Measurements from ENCODE around the gene MYO7A. TPM values are rescaled to one million over a fixed set of nuclear protein-coding genes. Genes with fewer than 3 reads are reported as not detected.

The MYO7A gene
- total RNA-seq, 2 experiments from 2014 or later: 0.09 to 0.14 TPM

GRCh38 chr11:77122576-77123212 lies 5.4 kb upstream of the MYO7A start:
- TF ChIP-seq CTCF (IDR thresholded peaks at IDR 0.05): no peak
- ATAC-seq (no peak), DNase-seq (no peak)
- no peaks in the 10 kb centered on the region for H3K9me3 Mint-ChIP-seq
- H3K36me3 Mint-ChIP-seq (ENCODE audit: low read depth): no peaks in the 10 kb centered on the region
- CTCF ChIA-PET: interaction anchor here (1.2 to 4.6 kb wide), 3 partner anchors 31 to 203 kb away, joined by 3 to 21 read pairs (median 6); no protein-coding TSS in a partner anchor
- intact Hi-C loops (cut with micrococcal nuclease): loop anchor here (10.0 kb wide), 1 partner anchor 432 kb away; no protein-coding TSS in a partner anchor
- H3K27me3 Mint-ChIP-seq: peaks cover 3% of the 10 kb centered on the region
- peaks cover 4% of the 10 kb centered on the region for H3K4me1 Mint-ChIP-seq (ENCODE audit: low read depth)
- no peak overlapping the region for H3K27ac Mint-ChIP-seq
- POLR2A ChIA-PET: no interaction called here
- H3K4me3 Mint-ChIP-seq: no peak overlapping the region

GRCh38 chr11:77123591-77123990 lies 4.5 kb upstream of the MYO7A start:
- DNase-seq (no peak), ATAC-seq (no peak)
- Mint-ChIP-seq H3K4me3 (no peak overlapping the region), H3K27ac (no peak overlapping the region), H3K4me1 (ENCODE audit: low read depth) (peaks cover 5% of the 10 kb centered on the region), H3K9me3 (no peaks in the 10 kb centered on the region), H3K36me3 (ENCODE audit: low read depth) (no peaks in the 10 kb centered on the region), H3K27me3 (peaks cover 4% of the 10 kb centered on the region)
- POLR2A ChIA-PET: no interaction called here
- TF ChIP-seq CTCF (IDR thresholded peaks at IDR 0.05): no peak
- intact Hi-C loops (cut with micrococcal nuclease): loop anchor here (10.0 kb wide), 1 partner anchor 431 kb away; no protein-coding TSS in a partner anchor
- CTCF ChIA-PET: interaction anchor here (4.6 kb wide), 1 partner anchor 64 kb away, joined by 21 read pairs; no protein-coding TSS in a partner anchor

GRCh38 chr11:77124041-77124440 lies 4.0 kb upstream of the MYO7A start:
- CTCF ChIA-PET: interaction anchor here (4.6 kb wide), 1 partner anchor 64 kb away, joined by 21 read pairs; no protein-coding TSS in a partner anchor
- peaks cover 5% of the 10 kb centered on the region for H3K4me1 Mint-ChIP-seq (ENCODE audit: low read depth)

GRCh38 chr11:77124488-77124887 lies 3.6 kb upstream of the MYO7A start:
- CTCF ChIA-PET: interaction anchor here (4.6 kb wide), 1 partner anchor 63 kb away, joined by 21 read pairs; no protein-coding TSS in a partner anchor
- no peak overlapping the region for H3K27ac Mint-ChIP-seq

More at GRCh38 chr11:77124041-77124440, 4.0 kb upstream of the MYO7A start:
- H3K36me3 Mint-ChIP-seq (ENCODE audit: low read depth): no peaks in the 10 kb centered on the region
- no peaks in the 10 kb centered on the region for H3K9me3 Mint-ChIP-seq
- POLR2A ChIA-PET: no interaction called here
- H3K27me3 Mint-ChIP-seq: peaks cover 4% of the 10 kb centered on the region
- DNase-seq: no peak
- H3K4me3 Mint-ChIP-seq: no peak overlapping the region
- TF ChIP-seq CTCF (IDR thresholded peaks at IDR 0.05): no peak
- ATAC-seq: no peak
- H3K27ac Mint-ChIP-seq: no peak overlapping the region
- intact Hi-C loops (cut with micrococcal nuclease): loop anchor here (10.0 kb wide), 1 partner anchor 431 kb away; no protein-coding TSS in a partner anchor

More at GRCh38 chr11:77124488-77124887, 3.6 kb upstream of the MYO7A start:
- peaks cover 5% of the 10 kb centered on the region for H3K4me1 Mint-ChIP-seq (ENCODE audit: low read depth)
- H3K27me3 Mint-ChIP-seq: peaks cover 4% of the 10 kb centered on the region
- DNase-seq (no peak), ATAC-seq (no peak)
- H3K36me3 Mint-ChIP-seq (ENCODE audit: low read depth): no peaks in the 10 kb centered on the region
- intact Hi-C loops (cut with micrococcal nuclease): loop anchor here (10.0 kb wide), 1 partner anchor 430 kb away; no protein-coding TSS in a partner anchor
- TF ChIP-seq CTCF (IDR thresholded peaks at IDR 0.05): no peak
- no peak overlapping the region for H3K4me3 Mint-ChIP-seq
- POLR2A ChIA-PET: no interaction called here
- H3K9me3 Mint-ChIP-seq: no peaks in the 10 kb centered on the region

All from activated CD8-positive, alpha-beta T cell treated with anti-CD3 and anti-CD28 coated beads for 36 hours (primary cell).